ENCODE data around the gene CCDC191.

CCDC191 gene

DNA sequence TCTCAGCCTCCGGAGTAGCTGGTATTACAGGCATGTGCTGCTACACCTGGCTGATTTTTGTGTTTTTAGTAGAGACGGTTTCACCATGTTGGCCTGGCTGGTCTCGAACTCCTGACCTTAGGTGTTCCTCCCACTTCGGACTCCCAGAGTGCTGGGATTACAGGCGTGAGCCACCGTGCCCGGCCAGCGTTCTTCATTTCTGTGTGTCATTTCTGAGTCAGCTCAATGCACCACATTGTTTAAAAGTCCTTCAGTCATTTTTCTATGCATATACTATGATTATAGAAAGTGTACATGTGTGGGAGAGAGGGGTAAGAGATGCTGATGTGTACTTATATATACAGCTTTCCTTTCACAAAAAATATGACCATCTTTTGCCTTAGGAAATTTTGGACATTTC is 2.3 kb upstream of the CCDC191 start:
- no peak for FAIRE-seq

DNA sequence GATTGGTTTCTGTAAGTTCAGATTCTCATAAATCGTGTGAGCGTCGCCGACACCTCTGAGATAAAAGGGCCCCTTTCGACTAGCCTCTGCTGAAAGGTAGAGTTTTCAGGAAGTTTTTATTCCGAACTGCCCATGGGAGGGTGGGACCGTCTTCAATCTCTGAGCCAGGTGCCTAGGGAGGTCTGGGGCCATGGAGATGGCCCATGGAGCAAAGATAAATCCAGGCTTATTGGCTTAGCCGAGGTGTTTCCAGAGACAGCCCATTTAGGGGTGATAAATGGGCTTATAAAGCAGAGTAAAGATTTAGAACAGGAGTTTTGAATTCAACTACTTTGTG is 653 bp upstream of the CCDC191 start:
- FAIRE-seq = no peak

DNA sequence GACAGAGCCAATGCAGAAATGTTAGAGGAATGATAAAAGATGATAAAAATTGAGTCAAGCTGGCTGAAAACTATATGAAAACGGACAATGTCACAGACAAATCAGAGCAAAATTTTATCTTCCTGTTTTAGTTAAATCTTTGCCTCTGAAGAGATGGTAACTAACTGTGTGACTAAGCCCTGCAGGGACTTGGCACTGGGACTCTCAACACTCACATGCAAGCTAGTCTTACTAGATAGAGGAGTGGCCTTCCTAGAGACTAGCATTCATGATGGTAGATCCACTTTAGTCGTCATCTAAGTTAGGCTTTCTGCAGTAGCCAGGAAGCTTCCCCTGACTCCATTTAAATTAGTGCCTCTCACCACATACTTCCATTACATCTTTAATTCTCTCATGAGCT is 4.1 kb downstream of the CCDC191 start:
- FAIRE-seq = no peak

DNA sequence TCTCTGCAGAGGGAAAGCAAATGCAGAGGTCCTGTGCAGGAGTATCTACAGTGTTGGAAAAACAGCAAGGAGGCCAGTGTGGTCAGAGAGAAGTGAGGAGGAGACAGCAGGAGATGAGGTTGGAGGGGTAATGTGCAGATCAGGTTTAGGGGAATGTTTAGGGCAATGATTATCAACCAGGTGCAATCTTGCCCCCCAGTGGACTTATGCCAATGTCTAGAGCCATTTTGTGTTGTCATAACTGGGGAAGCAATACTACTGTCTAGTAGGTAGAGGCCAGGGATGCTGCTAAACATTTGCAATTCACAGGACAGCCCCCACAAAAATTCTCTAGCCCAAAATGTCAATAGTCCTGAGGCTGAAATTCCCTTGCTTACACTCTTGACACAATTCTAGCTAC is 13.1 kb downstream of the CCDC191 start:
- FAIRE-seq = no peak

DNA sequence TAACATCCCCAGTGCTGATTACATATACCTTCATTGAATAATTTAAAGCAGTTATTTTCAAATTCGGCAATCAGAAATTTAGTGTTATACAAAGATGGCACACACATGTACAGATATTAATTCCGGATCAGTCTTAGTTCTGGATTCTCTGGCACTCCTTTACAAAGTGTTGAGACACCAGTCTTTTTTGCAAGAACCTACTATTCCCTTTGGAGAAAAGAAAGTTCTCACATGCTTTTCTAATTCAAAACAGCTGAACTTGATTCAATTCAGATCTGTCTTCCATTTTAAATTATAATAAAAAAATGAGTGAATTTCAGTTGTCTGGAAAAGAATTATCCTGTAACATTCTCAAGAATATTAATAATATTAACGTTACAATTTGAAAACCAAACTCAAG is 20.4 kb downstream of the CCDC191 start:
- FAIRE-seq = no peak

DNA sequence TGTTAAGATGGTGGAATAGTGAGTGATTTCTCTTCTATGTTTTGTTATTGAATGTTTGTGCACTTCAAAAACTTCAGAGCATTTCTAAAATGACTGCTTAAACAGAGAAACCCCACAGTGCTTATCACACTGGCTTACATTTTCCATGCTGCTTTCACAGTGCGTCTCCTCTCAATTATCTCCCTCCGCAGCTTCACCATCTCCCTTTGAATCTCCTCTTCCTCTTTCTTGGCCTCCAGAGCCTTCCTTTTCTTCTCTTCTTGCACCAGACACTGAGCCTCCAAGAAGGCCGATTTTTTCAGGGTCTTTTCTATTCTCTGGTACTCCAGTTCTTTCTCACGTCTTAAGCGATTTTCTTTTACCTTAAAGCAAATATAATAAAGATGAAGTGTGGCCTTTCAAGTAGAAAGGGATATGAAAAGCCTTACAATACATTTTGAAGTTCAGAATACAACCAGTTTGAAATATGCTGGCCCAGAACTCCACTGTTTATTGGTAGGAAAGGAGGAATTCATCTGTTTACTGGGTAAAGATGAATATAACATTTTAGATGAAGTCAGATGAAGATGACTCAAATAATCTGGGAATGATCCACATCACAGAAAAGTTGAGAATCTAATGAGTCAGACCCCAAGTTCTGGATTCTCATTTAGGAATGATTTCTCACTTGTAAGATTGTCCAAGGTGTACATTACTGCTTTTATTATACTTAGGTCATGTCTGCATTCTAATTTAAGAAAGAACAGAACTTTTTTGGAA is 21.4 kb downstream of the CCDC191 start:
- no peak for FAIRE-seq

DNA sequence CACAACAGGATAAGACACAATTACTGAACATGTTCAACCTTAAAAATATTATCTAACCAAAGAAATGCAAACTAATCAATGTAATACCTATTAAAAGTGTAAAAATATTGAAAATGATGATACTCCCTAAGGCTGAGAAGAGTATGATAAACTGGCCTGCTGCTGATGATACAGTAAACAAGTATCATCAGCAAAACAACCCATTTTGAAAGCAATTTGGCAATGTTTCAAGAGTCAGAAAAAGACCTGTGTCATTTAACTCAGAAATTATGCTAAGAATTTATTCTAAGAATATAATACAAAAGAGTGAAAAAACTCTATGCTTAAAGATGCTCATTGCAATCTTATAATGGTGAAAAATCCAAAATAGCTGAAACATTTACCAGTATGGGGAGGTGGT is 22.1 kb downstream of the CCDC191 start:
- no peak for FAIRE-seq

DNA sequence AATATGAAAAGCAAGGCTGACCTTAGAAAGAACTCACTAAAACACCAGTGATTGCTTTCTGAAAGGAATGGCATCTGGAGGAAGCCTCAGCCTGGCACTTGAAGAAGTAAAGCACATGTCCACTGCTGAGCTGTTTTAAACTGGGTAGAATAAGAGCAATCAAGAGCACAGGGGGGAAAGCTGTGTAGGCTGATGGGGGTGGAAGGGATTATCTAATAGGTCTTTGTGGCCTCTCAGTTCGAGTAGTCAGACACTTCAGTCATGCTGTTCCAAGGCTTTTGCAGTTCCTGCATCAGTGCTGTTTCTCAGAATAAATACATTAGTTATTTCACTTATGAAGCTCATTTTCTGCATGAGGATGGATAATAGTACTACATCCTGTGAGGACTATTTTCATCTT is 22.6 kb downstream of the CCDC191 start:
- no peak for FAIRE-seq

DNA sequence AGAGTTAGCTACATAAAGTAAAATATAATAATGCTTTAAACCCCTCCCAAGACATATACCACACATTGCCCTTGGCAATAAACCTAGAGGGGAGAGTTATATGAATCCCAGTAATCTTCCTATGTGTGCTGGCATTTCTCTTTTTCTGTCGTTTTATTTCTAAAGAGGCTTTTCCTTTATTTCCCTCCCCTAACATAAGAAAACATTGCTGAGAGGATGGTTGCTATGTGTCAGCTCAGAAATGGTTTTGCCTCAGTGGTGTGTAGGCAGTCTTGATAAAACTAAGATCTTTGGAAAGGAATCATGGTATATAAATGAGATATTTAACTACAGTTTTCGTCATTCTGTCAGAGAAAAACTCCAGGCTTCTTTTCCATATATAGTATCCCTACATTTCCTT is 30.0 kb downstream of the CCDC191 start:
- FAIRE-seq = no peak

DNA sequence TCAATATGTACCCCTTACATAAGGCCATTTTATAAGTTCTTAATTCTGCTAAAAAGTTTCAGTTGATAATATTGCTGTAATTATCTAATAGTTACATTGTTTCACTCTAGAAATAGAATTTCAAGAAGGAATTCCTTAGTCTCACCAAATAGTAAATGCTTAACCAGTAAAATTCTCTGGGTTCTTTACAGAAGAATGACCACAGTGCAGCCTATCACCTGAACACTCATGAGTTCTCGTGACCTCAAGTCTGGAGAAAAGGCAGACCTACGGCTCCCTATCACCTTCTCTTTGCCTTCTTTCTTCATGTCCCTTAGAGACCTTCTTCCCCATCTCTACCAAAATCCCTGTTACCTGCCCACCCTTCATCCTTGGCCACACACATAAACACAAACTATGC is 30.9 kb downstream of the CCDC191 start:
- FAIRE-seq = no peak

DNA sequence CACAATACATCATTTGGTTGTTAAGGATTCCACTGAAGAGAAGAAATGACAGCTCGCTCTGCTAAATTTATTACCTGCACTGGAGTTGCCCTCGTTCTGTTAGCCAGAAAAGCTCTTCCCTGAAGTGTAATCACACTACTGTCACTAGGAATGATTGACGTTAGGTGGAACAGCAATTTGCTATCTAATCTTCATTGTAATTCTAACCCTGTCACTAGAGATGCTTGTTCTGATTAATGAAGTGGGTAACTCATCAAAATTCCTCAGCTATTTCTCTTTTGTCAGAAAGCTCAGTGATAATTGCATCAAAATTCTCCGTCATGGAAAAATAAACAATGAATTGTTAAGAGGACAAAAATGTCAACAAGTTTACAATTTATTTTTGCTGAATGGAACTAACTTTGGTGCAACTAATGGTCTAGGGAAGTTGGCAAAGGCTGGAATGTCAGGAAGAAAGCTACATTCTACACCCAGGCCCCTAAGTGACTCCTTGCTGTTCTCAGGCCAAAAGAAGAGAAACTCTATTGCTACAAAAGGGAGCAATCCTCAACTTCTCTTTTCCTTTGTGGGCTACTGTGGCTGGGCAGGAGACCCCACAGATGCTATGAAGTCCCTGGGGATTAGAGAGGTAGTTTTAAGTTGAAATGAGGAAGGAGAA is 34.1 kb downstream of the CCDC191 start:
- no peak for FAIRE-seq

DNA sequence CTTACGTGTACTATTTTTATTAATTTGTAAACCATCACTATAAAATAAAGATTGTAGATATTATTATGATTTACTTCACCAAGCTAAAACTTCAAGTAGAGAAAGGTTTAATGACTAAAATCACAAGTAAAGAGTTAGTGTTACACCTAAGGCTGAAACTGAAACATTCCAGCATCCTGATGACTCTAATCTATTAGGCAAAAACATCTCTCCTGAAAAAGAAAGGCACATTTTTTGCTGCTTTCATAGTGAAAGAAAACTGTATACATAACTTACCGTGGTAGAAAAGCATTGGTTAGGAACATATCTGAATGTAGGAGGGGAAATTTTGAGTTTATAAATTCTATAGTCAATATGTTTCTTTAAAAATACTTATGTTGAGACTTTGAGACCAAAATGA is 35.4 kb downstream of the CCDC191 start:
- FAIRE-seq = no peak

DNA sequence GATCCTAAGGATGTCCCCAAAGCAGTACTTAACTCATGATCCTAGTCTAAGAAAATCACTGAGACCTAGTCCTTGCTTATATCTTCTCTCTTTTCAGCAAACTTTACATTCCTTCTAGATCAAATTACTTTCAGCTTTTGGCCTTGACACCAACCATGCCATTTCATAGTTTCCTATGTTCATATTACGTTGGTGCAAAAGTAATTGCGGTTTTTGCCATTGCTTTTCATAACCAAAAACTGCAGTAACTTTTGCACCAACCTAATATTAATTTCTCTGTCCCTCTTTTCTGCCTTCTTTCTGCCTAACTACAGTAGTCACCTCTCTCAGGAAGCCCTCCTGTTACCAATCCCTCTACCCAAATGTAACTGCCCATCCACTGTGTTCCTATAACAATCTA is 36.8 kb downstream of the CCDC191 start:
- no peak for FAIRE-seq

DNA sequence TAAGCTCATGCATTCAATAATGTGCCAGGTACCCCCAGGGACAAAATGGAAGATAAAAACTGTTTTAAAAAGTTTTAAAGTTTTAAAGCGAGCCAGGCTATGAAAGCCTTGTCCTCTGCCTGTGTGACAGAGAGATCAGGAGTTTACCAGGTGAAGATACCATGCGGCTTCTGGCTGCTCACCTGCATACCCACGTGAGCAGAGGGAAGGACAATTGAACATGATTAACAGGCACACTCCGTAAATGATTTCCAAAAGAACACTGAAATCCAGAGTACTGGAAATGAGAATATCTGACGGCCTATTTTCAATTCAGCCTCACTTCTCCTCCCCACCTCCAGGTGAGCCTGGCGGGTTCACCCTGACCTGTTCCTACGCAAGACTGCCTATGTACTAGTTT is 42.1 kb downstream of the CCDC191 start:
- no peak for FAIRE-seq

DNA sequence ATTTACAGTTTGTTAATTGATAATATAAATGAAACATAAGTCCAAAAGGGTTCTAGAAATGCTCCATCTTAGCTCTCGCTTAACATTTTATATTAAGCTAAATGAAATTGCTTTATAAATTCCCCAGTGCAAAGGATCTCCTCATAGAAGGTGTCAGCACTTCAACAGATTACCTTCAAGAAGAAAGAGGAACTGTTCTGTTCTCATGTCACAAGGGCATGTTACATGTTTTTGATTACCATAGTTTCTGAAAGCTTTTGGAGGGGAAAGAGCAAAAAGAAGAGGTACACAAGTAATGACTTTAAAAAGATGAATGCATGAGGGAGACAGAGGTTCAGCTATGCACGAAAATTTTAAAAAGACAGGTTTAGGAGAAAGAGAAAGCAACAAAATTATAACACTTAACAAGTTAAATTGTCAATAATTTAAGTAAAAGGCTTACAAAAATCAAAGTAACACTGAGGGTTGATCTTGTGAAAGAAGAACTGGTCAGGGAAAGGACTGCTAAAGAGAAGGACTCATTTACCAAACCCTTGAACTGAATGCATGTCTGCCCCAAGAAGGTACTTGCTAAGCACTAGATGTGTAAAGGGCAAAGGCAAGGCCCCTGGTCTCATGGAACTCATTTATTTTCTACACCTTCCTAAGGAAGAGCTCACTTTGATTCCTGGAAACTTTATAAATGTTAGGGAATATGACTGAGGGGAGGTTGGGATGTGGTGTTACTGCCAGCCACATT is 45.1 kb downstream of the CCDC191 start:
- FAIRE-seq = no peak

DNA sequence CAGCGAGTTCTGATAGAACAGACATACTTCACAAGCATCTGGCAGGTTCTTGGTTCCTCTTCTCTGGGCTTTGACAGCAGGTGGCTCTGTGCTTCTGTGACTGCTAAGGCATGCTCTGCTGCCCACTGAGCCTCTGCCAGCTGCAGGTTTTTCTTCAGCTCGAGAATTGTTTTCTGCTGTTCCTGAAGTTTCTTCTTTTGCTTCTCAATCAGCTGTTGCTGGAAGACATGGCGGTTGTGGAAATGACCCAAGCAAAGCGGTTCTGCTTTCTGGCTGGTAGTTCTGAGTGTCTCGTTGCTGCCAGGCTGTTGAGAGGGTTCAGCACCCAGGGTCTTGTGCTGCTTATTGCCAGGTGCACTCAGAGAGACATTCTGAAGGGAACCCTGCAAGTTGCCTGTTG is 50.8 kb downstream of the CCDC191 start:
- FAIRE-seq = no peak

DNA sequence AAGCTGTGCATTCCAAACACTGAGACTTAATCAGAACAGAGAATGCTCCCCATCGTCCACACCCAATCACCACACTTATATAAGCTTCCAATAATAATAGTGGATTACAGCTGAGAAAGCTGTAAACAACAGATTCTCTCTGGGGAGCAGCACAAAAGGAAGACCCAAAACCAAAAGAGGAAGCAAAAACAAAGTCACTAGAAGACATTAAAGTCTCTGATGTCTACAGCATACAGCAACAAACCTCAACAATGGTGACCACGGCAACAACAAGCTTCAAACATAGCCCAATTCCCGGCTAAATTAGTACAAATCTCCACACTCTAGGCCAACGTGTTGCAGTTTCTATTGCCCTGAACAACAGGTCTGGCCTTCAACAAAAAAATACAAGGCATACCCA is 70.8 kb downstream of the CCDC191 start:
- FAIRE-seq = no peak

DNA sequence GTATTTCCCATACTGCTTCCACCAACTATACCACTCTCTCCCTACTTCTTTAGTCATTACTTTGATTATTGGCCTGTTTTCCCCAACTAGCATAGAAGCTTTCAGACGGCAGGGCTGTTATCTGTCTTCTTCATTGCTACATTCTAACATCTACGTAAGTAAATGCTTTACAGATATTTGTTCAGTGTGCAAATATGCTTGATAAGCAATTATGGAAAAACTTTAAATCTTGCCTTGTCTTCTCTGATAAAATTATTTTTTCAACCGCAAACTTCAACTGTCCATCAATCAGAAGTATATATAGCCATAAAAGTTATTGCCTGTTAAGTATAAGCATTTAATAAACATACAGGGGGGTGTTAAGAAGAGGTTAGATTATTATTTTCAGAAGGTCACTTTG is 72.8 kb downstream of the CCDC191 start:
- no peak for FAIRE-seq

DNA sequence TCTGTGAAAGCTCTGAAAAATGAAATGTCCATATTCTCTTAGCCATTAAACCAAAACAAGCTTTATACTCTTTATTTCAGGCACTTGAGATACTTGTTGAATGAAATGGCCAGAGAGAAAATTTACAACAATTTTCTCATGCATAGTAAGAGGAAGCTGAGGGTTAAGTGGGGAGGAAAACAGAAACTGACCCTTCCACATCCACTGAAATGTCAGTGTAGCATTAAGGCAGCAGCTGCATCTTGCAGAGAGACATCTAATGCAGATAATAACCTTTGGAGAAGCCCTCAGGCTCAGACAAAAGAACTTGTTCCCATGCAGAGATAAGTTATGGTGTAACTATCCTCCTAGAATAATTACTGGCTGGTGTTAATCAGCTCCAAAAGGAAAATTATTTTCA is 74.5 kb downstream of the CCDC191 start:
- no peak for FAIRE-seq

DNA sequence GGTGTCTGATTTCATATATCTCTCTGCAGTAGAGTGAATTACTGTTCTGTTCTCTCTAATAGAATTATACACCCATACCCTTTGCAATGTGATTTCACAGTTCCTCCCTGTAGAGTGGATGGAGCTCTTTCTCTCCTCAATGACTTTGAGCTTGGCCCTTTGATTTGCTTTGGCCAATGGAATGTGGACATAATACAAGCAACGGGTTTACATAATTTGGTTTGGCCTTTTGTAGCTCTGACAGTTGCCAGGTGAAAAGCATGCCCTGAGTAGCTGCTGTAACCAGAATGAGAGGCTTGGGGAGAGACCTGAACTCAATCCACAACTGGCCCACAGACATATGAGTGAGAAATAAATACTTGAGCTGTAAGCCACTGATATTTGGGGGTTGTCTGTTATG is 76.4 kb downstream of the CCDC191 start:
- FAIRE-seq = no peak

DNA sequence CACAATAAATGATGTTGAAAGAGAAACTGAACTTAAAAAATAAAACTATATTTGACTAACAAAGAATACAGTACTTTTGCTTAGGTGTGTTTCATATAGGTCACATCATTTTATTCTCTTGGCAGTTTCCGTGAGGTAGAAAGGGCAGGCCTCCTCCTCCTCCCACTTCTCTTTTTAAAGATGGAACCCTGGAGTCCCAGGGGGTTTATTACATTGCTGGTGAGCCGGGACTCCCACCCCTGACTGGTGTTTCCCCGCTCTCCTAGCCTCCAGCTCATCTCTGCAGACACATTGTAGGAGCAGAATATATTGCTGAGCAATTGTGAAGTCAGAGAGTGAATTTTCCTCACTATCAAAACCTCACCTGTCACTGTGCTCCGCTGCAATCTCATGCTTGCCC is 78.5 kb downstream of the CCDC191 start:
- FAIRE-seq = no peak

DNA sequence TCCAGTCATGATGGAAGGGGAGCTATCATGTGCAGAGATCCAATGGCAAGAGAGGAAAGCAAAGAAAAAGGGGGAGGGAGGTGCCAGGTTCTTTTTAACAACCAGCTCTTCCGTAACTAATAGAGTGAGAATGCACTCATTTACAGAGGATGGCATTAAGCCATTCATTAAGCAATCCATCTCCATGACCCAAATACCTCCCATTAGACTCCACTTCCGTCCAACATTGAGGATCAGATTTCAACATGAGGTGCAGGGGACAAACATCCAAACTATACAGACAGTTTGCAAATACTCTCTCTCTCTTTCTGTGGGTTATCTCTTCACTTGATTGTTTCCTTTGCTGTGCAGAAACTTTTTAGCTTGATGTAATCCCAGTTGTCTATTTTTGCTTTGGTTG is 87.3 kb downstream of the CCDC191 start:
- no peak for FAIRE-seq

DNA sequence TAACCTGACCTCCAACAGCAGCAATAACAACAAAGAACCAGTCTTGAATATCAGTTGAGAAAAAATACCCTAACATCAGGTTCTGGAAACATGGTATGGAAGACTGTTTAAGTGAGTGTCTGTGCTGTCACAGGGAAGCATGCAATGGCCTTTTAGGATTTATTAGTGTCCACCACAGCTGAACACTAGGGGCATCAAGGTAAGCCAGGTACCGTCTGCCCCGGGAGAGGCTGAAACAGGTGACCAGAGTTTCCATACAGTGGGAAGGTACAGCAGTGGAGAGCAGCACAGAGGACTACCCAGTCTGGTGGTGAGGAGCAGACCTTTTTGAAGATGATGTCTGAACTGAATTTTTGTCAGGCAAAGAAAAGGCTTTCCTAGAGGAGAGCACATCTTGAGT is 90.2 kb downstream of the CCDC191 start:
- FAIRE-seq = no peak

DNA sequence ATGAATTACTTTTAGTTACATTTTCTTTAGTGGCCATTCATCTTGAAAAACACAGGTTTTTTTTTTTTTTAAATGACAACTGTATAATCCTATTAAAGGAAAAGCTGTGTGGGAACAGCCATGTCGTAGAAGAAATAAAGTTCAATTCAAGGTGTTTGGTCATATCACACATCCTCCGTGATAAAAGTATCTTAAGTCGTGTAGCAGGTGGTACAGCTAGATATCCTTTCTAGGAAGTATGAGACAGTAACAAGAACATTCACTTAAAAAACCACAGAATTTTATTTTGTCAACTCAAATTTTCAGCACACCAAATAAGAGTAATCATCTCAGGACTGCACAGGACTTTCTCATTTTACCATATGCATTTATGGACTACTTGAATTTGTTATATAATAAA is 92.4 kb downstream of the CCDC191 start:
- FAIRE-seq = no peak
